KMS-11 (cell line): Measurements from ENCODE around the gene RELB.

Experiments used
- H2AFZ ChIP-seq: fragments of 200-600 bp; sonication (generic); 2 replicates; pipeline ENCODE4 v1.6.1; 2016; ENCODE audit warnings: antibody characterized with exemption, mixed run types, low read depth
- H3K27ac ChIP-seq: fragments of 200-600 bp; sonication (generic); 2 replicates; pipeline ENCODE4 v1.6.1; 2016; ENCODE audit warnings: mild to moderate bottlenecking, mixed run types
- H3K27me3 ChIP-seq: fragments of 200-600 bp; sonication (generic); 2 replicates; pipeline ENCODE4 v1.6.1; 2017; ENCODE audit warnings: mild to moderate bottlenecking, low read depth, mixed run types, moderate library complexity; ENCODE audit not compliant: insufficient read depth
- H3K36me3 ChIP-seq: fragments of 200-600 bp; sonication (generic); 2 replicates; pipeline ENCODE4 v1.6.1; 2017; ENCODE audit warnings: mild to moderate bottlenecking, mixed run types; ENCODE audit not compliant: insufficient read depth
- H3K4me1 ChIP-seq: fragments of 200-600 bp; sonication (generic); 2 replicates; pipeline ENCODE4 v1.6.1; 2016; ENCODE audit warnings: mild to moderate bottlenecking, low read depth, mixed run types; ENCODE audit not compliant: poor library complexity, severe bottlenecking
- H3K4me2 ChIP-seq: fragments of 200-600 bp; sonication (generic); 2 replicates; pipeline ENCODE4 v1.7.0; 2016; ENCODE audit warnings: mild to moderate bottlenecking, mixed run types
- H3K4me3 ChIP-seq: fragments of 200-600 bp; sonication (generic); IDR thresholded peaks from 2 replicates; pipeline ENCODE4 v1.6.1; 2017; ENCODE audit warnings: low read depth, low read length, mixed read lengths; ENCODE audit not compliant: insufficient read depth
- H3K79me2 ChIP-seq: fragments of 200-600 bp; sonication (generic); 2 replicates; pipeline ENCODE4 v1.6.1; 2016; ENCODE audit warnings: low read depth, mixed run types; ENCODE audit not compliant: insufficient read depth
- H3K9ac ChIP-seq: fragments of 200-600 bp; sonication (generic); 2 replicates; pipeline ENCODE4 v1.6.1; 2016; ENCODE audit warnings: mild to moderate bottlenecking, mixed run types
- H4K20me1 ChIP-seq: fragments of 200-600 bp; sonication (generic); 2 replicates; pipeline ENCODE4 v1.6.1; 2016; ENCODE audit warnings: mild to moderate bottlenecking, mixed run types; ENCODE audit not compliant: insufficient read depth
- TF ChIP-seq, protein P1 (sequence below): fragments of 200-600 bp; sonication (generic); conservative IDR thresholded peaks from 2 replicates; pipeline ENCODE4 v1.6.1; 2017; ENCODE audit warnings: low read depth, mild to moderate bottlenecking, antibody characterized with exemption, low read length, moderate library complexity, mixed read lengths

RELB gene

DNA sequence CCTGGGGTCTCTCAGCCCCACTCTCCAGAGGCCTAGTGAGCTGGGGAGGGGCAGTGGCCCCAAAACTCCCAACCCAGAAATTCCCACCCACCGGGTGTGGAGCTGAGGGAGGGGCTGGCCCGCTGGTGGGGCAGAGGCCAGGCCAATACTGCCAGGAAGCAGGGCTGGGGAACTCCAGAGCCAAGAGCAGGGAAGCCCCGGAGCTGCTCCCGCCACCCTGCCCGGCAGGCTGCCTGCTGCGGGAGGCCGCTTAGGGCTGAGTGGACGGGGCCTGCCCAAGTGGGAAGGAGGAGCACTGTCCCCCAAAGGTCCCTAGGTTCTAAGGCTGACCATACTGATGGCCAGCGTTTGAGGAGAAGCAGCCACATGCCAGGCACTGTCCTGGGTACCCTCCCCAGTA, 13.0 kb upstream of the RELB start:
- Histone ChIP-seq H4K20me1 (no peaks in the 10 kb centered on the region), H3K4me3 (no peak overlapping the region), H2AFZ (no peak overlapping the region), H3K79me2 (no peaks in the 10 kb centered on the region), H3K4me2 (no peak overlapping the region), H3K27ac (no peak overlapping the region), H3K27me3 (no peaks in the 10 kb centered on the region), H3K4me1 (peaks cover 22% of the 10 kb centered on the region), H3K9ac (no peak overlapping the region), H3K36me3 (no peaks in the 10 kb centered on the region)
- TF ChIP-seq, protein P1, sequence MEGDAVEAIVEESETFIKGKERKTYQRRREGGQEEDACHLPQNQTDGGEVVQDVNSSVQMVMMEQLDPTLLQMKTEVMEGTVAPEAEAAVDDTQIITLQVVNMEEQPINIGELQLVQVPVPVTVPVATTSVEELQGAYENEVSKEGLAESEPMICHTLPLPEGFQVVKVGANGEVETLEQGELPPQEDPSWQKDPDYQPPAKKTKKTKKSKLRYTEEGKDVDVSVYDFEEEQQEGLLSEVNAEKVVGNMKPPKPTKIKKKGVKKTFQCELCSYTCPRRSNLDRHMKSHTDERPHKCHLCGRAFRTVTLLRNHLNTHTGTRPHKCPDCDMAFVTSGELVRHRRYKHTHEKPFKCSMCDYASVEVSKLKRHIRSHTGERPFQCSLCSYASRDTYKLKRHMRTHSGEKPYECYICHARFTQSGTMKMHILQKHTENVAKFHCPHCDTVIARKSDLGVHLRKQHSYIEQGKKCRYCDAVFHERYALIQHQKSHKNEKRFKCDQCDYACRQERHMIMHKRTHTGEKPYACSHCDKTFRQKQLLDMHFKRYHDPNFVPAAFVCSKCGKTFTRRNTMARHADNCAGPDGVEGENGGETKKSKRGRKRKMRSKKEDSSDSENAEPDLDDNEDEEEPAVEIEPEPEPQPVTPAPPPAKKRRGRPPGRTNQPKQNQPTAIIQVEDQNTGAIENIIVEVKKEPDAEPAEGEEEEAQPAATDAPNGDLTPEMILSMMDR = no peak

DNA sequence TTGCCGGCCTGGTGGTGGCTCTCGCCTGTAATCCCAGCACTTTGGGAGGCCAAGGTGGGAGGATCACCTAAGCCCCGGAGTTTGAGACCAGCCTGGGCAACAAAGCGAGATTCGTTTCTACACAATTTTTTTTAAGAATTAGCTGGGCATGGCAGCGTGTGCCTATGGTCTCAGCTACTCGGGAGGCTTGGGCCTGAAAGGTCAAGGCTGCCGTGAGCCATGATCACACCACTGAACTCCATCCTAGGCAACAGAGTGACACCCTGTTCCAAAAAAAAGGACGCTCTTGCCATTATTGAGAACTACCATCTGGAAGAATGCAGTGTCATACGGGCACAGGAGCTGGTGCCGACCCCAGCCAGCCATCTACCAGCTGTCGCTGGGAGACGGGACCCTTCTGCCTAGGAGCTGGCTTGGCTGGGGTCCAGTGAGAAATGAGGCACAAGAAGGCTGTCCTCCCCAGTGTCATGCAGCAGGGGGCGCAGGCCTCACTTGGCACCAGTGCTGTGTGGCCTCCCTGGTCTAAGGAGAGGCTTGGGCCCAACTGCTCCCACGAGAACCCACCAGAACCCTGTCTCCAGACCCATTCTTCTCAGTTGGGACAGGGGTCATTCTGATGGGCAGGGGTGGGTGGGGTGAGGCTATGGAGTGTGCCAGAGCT, 12.2 kb upstream of the RELB start:
- H3K27me3 ChIP-seq = no peaks in the 10 kb centered on the region
- H4K20me1 ChIP-seq = no peaks in the 10 kb centered on the region
- no peak overlapping the region for H3K4me2 ChIP-seq
- no peaks in the 10 kb centered on the region for H3K36me3 ChIP-seq
- H3K79me2 ChIP-seq = no peaks in the 10 kb centered on the region
- peaks cover 22% of the 10 kb centered on the region for H3K4me1 ChIP-seq
- H2AFZ ChIP-seq = no peak overlapping the region
- no peak overlapping the region for H3K9ac ChIP-seq
- TF ChIP-seq, protein P1 = peak; percentile 87
- H3K4me3 ChIP-seq = no peak overlapping the region
- H3K27ac ChIP-seq = no peak overlapping the region

DNA sequence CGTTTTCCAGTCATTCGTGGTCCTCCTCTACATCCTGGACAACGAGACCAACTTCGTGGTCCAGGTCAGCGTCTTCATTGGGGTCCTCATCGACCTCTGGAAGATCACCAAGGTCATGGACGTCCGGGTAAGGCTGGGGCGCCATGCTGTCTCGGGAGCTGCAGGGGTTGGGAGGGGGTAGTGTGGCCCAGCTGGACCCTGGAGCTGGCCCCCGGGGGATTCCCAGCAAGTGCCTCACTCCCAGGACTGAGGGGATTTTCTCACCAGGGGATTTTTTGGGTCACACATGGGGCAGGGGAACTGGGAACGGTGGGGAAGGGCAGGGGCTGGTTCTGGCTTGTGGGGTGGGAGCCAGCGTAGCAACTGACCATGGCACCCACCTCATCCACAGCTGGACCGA, 10.8 kb upstream of the RELB start:
- H3K4me3 ChIP-seq = no peak overlapping the region
- H4K20me1 ChIP-seq = no peaks in the 10 kb centered on the region
- no peak overlapping the region for H3K27ac ChIP-seq
- TF ChIP-seq, protein P1 = no peak
- H3K79me2 ChIP-seq = no peaks in the 10 kb centered on the region
- H3K27me3 ChIP-seq = no peaks in the 10 kb centered on the region
- H2AFZ ChIP-seq = no peak overlapping the region
- peaks cover 22% of the 10 kb centered on the region for H3K4me1 ChIP-seq
- H3K4me2 ChIP-seq = no peak overlapping the region
- H3K9ac ChIP-seq = no peak overlapping the region
- no peaks in the 10 kb centered on the region for H3K36me3 ChIP-seq

DNA sequence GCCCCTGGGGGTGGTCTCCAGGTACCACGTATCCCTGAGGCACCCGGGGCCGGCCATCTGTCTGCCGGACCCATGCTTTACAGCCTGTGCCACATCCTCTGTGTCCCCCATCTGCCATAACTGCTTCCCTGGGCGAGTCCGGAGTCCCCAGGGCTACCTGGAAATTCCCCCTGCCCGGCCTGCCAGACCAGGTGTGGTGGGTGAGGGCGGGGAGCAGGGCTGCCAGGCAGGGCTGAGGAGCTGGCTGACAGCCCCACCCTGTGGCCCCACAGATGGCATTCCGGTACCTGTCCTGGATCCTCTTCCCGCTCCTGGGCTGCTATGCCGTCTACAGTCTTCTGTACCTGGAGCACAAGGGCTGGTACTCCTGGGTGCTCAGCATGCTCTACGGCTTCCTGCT, 10.3 kb upstream of the RELB start:
- Histone ChIP-seq H4K20me1 (no peaks in the 10 kb centered on the region), H3K9ac (no peak overlapping the region), H2AFZ (no peak overlapping the region), H3K36me3 (no peaks in the 10 kb centered on the region), H3K4me2 (no peak overlapping the region), H3K27ac (no peak overlapping the region), H3K4me1 (peaks cover 25% of the 10 kb centered on the region), H3K79me2 (no peaks in the 10 kb centered on the region), H3K27me3 (no peaks in the 10 kb centered on the region), H3K4me3 (no peak overlapping the region)
- TF ChIP-seq, protein P1 = no peak
